ENCODE data around the gene WDR27. TPM values are rescaled to one million over a fixed set of nuclear protein-coding genes. Genes with fewer than 3 reads are reported as not detected.

Gene WDR27
- total RNA-seq, 6 donors from 2014 or later, result 20.1 to 80.7 (median 40.3) TPM

DNA sequence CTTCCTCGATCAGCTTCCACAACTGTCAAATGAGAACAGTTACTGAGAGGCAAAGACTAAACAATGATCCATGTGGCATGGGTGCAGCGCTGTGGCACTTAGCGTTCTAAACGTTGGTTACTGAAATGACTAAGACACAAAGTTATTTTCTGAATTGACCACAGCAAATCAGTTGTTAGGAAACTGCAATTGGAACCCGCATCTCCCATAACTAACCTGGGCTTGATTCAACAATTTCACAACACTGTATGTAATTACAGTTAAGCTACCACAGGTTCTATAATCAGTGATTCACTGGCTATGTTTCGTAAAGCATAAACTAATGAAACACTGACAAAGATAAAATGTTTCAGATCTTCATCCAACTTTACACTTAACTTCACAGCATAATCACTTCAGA is 12.5 kb downstream of the WDR27 start:
- 94 to 96% methylated on average over 6 of the region's 6 CpGs for WGBS, 2 donors
- ATAC-seq (ENCODE audit: low FRiP score in 2 of 2) (no peak), DNase-seq (no peak)
- H3K4me1 ChIP-seq, result no peaks in the 10 kb centered on the region
- TF ChIP-seq POLR2AphosphoS5 (IDR thresholded peaks at IDR 0.05) (no peak), POLR2A (IDR thresholded peaks at IDR 0.05) (no peak), EP300 (IDR thresholded peaks at IDR 0.05) (no peak)
- TF ChIP-seq, protein P1, sequence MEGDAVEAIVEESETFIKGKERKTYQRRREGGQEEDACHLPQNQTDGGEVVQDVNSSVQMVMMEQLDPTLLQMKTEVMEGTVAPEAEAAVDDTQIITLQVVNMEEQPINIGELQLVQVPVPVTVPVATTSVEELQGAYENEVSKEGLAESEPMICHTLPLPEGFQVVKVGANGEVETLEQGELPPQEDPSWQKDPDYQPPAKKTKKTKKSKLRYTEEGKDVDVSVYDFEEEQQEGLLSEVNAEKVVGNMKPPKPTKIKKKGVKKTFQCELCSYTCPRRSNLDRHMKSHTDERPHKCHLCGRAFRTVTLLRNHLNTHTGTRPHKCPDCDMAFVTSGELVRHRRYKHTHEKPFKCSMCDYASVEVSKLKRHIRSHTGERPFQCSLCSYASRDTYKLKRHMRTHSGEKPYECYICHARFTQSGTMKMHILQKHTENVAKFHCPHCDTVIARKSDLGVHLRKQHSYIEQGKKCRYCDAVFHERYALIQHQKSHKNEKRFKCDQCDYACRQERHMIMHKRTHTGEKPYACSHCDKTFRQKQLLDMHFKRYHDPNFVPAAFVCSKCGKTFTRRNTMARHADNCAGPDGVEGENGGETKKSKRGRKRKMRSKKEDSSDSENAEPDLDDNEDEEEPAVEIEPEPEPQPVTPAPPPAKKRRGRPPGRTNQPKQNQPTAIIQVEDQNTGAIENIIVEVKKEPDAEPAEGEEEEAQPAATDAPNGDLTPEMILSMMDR (IDR thresholded peaks at IDR 0.05), result no peak
- H3K36me3 ChIP-seq, result peaks cover 0 to 20% (median 2%) of the 10 kb centered on the region in 4 donors
- peaks cover 5 to 9% (median 5%) of the 10 kb centered on the region in 4 donors for H3K9me3 ChIP-seq
- H3K4me3 ChIP-seq, result no peak overlapping the region
- H3K27me3 ChIP-seq, result no peaks in the 10 kb centered on the region
- no peak overlapping the region for H3K27ac ChIP-seq

- no peak for TF ChIP-seq EP300 (IDR thresholded peaks at IDR 0.05)
- no peak for TF ChIP-seq POLR2AphosphoS5 (IDR thresholded peaks at IDR 0.05)
- TF ChIP-seq, protein P1 (IDR thresholded peaks at IDR 0.05), result no peak
- TF ChIP-seq POLR2A (IDR thresholded peaks at IDR 0.05), result no peak
- Histone ChIP-seq H3K4me3 (no peak overlapping the region), H3K27me3 (no peaks in the 10 kb centered on the region), H3K27ac (no peak overlapping the region), H3K36me3 (peaks cover 0 to 27% (median 2%) of the 10 kb centered on the region in 4 donors), H3K4me1 (no peaks in the 10 kb centered on the region), H3K9me3 (peaks cover 5 to 9% (median 5%) of the 10 kb centered on the region in 4 donors)
- 97 to 98% methylated on average over 2 of the region's 2 CpGs for WGBS, 2 donors
- DNase-seq (no peak), ATAC-seq (ENCODE audit: low FRiP score in 2 of 2) (no peak)
Measured at GRCh38 chr6:169685860-169686259, 16.0 kb downstream of the WDR27 start.

DNA sequence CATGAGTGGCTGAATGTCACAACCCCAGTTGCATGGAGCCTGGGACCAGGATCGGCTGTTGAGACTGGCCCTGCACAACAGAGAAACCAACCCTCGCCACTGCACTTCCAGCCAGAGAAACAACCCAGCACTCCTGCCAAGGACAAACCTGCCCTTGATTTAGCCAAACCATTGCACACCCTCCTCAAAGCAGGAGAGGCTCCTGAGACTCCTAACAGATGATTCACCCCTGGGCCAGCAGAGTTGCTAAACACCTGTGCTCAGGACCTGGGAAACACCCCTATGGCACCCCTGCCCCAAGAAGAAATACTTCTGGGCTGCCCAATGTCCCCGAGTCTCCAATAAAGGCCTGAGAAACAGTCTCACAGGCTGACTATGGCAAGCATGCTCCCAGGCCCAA is 17.8 kb downstream of the WDR27 start:
- 100% methylated on average over 3 of the region's 3 CpGs; no CpG with 5 or more reads in 1 of the 2 donors for WGBS, 2 donors
- Histone ChIP-seq H3K27me3 (no peaks in the 10 kb centered on the region), H3K36me3 (peaks cover 0 to 36% (median 2%) of the 10 kb centered on the region in 4 donors), H3K4me3 (no peak overlapping the region), H3K9me3 (peaks cover 5 to 9% (median 5%) of the 10 kb centered on the region in 4 donors), H3K4me1 (no peaks in the 10 kb centered on the region), H3K27ac (no peak overlapping the region)
- no peak for TF ChIP-seq POLR2A (IDR thresholded peaks at IDR 0.05)
- TF ChIP-seq POLR2AphosphoS5 (IDR thresholded peaks at IDR 0.05), result no peak
- TF ChIP-seq, protein P1 (IDR thresholded peaks at IDR 0.05), result no peak
- no peak for TF ChIP-seq EP300 (IDR thresholded peaks at IDR 0.05)
- DNase-seq (no peak), ATAC-seq (ENCODE audit: low FRiP score in 2 of 2) (no peak)

GRCh38 chr6:169678342-169678741 is 23.5 kb downstream of the WDR27 start:
- Histone ChIP-seq H3K9me3 (no peaks in the 10 kb centered on the region), H3K27me3 (no peaks in the 10 kb centered on the region), H3K4me3 (no peak overlapping the region), H3K4me1 (no peaks in the 10 kb centered on the region), H3K27ac (no peak overlapping the region), H3K36me3 (peaks cover 0 to 17% (median 0%) of the 10 kb centered on the region in 4 donors)
- WGBS, 2 donors, result 93 to 94% methylated on average over 1 of the region's 1 CpG
- ATAC-seq (ENCODE audit: low FRiP score in 2 of 2), result no peak
- TF ChIP-seq EP300 (IDR thresholded peaks at IDR 0.05) (no peak), POLR2AphosphoS5 (IDR thresholded peaks at IDR 0.05) (no peak), POLR2A (IDR thresholded peaks at IDR 0.05) (no peak)
- TF ChIP-seq, protein P1 (IDR thresholded peaks at IDR 0.05), result no peak
- no peak for DNase-seq

- Histone ChIP-seq H3K9me3 (no peaks in the 10 kb centered on the region), H3K4me1 (no peaks in the 10 kb centered on the region), H3K4me3 (no peak overlapping the region), H3K36me3 (peaks cover 0 to 16% (median 0%) of the 10 kb centered on the region in 4 donors), H3K27ac (no peak overlapping the region), H3K27me3 (no peaks in the 10 kb centered on the region)
- no peak for ATAC-seq (ENCODE audit: low FRiP score in 2 of 2)
- DNase-seq, result no peak
- 78 to 96% methylated on average over 1 of the region's 1 CpG for WGBS, 2 donors
- TF ChIP-seq, protein P1 (IDR thresholded peaks at IDR 0.05), result no peak
- TF ChIP-seq POLR2A (IDR thresholded peaks at IDR 0.05) (no peak), POLR2AphosphoS5 (IDR thresholded peaks at IDR 0.05) (no peak), EP300 (IDR thresholded peaks at IDR 0.05) (no peak)
Measured at GRCh38 chr6:169677096-169677495, 24.7 kb downstream of the WDR27 start.
